DOHH2 (cell line): ENCODE measurements around the gene GDF2.

Source experiments
- CTCF ChIP-seq: fragments of 200-600 bp; sonication (generic); IDR thresholded peaks from one replicate; pipeline ENCODE4 v1.5.1; 2014; ENCODE audit warnings: antibody characterized with exemption, mild to moderate bottlenecking, low read depth, low read length; ENCODE audit not compliant: poor library complexity, severe bottlenecking
- EZH2phosphoT487 ChIP-seq: fragments of 200-600 bp; sonication (generic); IDR thresholded peaks from 2 replicates; pipeline ENCODE4 v1.6.1; 2017; ENCODE audit warnings: borderline replicate concordance, mild to moderate bottlenecking, antibody characterized with exemption, low read length, moderate library complexity, mixed read lengths

GRCh38 chr10:47279276-47279675 is 43.0 kb upstream of the GDF2 start:
- TF ChIP-seq CTCF (no peak), EZH2phosphoT487 (no peak)
